Neuron (in vitro differentiated cells): ENCODE results near the gene LAMB1.

Experiments used
- H2AFZ ChIP-seq: one replicate; pipeline ENCODE4 v1.6.1; 2013; ENCODE audit warnings: low read depth, mild to moderate bottlenecking, inconsistent platforms, low read length, moderate library complexity
- H3K27me3 ChIP-seq: one replicate; pipeline ENCODE4 v1.6.1; 2013; ENCODE audit warnings: low read length; ENCODE audit not compliant: insufficient read depth
- H3K36me3 ChIP-seq: one replicate; pipeline ENCODE4 v1.6.1; 2013; ENCODE audit warnings: low read length; ENCODE audit not compliant: insufficient read depth
- H3K4me1 ChIP-seq: one replicate; pipeline ENCODE4 v1.6.1; 2013; ENCODE audit warnings: low read length; ENCODE audit not compliant: insufficient read depth
- H3K4me3 ChIP-seq: 2 replicates; pipeline ENCODE4 v1.5.1; 2013; ENCODE audit warnings: mild to moderate bottlenecking, low read length, moderate library complexity
- H3K9me3 ChIP-seq: one replicate; pipeline ENCODE4 v1.6.1; 2013; ENCODE audit warnings: low read length

LAMB1 gene

DNA sequence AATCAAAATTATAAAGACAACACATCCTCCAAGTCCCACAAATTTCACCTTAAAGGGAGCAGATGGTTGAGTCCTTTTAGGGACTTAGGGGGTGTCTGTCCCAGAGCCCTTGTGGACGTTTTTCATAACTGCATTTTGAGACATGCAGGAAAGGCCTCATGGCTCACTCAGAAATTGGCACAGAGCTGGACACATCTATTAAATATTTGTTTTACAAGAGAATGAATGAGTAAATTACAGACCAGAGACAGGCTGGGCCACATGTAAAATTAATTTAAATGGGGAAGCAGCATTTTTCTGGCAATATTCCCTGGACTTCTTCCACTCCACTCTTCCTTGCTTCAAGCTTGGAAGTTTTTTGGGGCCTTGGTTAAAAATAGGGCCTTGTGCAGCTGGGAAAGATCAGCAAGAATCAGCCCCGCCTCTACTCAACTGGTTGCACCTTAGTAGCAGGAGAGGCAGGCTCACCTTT lies 20.0 kb downstream of the LAMB1 start:
- H2AFZ ChIP-seq = no peak overlapping the region

DNA sequence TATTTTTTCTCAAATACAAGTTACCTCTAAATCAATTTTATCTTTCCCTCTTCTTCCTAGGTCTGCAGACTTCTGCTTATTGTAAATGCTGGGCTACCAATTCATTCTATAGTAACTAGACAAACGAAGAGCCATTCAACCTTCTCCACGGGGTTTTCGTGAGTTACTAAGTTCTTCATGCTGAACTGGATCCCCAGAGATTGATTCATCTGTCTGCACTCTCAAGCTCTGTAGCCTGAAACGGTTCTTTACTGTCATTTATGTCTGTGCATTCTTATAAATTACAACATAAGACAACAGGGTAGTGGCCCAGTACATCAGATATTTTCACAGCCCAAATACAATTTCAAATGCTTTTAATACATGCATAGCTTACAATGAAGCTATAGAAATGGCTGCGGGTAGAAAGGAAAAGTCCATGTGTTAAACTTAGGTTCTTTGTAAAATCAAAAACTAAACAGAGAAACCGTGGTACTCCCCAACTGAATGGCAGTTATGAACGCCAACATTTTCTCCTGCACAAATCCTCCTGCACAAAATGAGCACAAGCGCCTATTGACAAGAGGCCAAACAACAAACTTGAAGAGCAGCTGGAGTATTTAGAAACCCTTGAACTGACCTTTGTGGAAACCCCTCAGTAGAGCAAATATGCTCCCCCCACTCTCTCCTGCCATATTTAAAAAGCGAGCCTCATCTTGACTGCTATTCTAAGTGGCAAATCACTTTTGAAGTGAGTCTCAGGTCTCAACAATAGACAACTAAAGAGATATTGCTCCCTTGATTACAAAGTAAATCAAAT lies 20.7 kb downstream of the LAMB1 start:
- Histone ChIP-seq H3K36me3 (no peaks in the 10 kb centered on the region), H2AFZ (no peak overlapping the region), H3K27me3 (no peaks in the 10 kb centered on the region), H3K4me1 (peaks cover 5% of the 10 kb centered on the region), H3K4me3 (no peak overlapping the region), H3K9me3 (no peaks in the 10 kb centered on the region)

More for the DNA sequence above, 20.0 kb downstream of the LAMB1 start:
- H3K9me3 ChIP-seq = no peaks in the 10 kb centered on the region
- no peaks in the 10 kb centered on the region for H3K36me3 ChIP-seq
- H3K27me3 ChIP-seq = no peaks in the 10 kb centered on the region
- peaks cover 5% of the 10 kb centered on the region for H3K4me1 ChIP-seq
- no peak overlapping the region for H3K4me3 ChIP-seq

DNA sequence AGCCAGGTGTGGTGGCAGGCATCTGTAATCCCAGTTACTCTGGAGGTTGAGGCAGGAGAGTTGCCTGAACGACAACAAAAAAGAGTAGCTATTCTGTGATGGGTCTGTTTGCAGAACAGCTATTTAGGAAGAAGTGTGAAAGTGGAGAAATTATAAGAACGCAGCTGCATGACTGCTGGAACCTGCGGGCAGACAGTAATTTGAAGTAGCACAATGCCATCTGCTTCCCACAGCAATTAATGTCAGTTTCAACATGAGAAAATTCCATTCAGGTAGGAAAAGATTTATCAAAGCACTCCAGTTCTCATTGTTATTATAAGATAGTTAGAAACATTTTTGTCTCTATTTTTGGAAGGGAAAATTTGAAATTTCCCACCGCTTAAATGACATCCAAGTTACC lies 21.5 kb downstream of the LAMB1 start:
- no peak overlapping the region for H3K4me3 ChIP-seq
- H2AFZ ChIP-seq = no peak overlapping the region
- H3K27me3 ChIP-seq = no peaks in the 10 kb centered on the region
- H3K9me3 ChIP-seq = no peaks in the 10 kb centered on the region
- H3K4me1 ChIP-seq = peaks cover 5% of the 10 kb centered on the region
- no peaks in the 10 kb centered on the region for H3K36me3 ChIP-seq

DNA sequence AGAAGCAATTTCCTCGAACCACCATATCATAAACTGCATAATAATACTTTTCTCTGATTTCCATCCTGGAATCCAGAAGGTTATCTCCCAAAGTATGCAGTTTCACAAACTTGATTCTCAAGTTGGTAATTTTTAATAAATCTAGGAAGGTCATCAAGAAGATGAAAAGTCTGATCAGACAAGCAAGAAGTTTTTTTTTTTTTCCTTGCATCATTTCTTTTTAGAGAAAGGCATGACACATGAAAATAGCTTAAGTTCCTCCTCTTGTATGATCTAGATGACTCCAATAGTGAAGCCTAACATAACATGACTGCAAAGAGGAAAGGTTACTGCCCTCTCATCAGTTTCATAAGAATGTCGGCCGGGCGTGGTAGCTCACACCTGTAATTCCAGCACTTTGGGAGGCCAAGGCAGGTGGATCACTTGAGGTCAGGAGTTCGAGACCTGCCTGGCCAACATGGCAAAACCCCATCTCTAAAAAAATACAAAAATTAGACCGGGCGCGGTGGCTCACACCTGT lies 22.2 kb downstream of the LAMB1 start:
- H3K27me3 ChIP-seq = no peaks in the 10 kb centered on the region
- H3K9me3 ChIP-seq = no peaks in the 10 kb centered on the region
- H2AFZ ChIP-seq = no peak overlapping the region
- peaks cover 5% of the 10 kb centered on the region for H3K4me1 ChIP-seq
- no peak overlapping the region for H3K4me3 ChIP-seq
- H3K36me3 ChIP-seq = no peaks in the 10 kb centered on the region

DNA sequence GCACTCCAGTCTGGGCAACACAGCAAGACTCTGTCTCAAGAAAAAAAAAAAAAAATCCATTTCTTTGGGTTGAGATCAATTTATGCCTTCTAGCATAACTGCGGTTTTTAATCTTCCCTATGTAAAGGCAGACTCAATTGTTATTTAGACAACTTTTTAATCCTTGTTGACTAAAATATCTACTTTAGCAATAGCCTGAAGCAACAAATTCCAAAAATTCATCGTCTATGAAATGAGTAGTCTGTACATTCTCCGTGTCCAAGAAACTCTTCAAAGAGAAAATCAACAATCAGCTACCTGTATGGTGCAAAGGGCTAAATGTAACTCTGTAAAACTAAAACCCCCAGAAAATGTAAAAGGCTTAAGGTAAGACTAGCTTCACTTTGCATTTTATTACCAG lies 22.8 kb downstream of the LAMB1 start:
- no peaks in the 10 kb centered on the region for H3K27me3 ChIP-seq
- H3K4me3 ChIP-seq = no peak overlapping the region
- no peak overlapping the region for H2AFZ ChIP-seq
- no peaks in the 10 kb centered on the region for H3K9me3 ChIP-seq
- H3K4me1 ChIP-seq = peaks cover 5% of the 10 kb centered on the region
- H3K36me3 ChIP-seq = no peaks in the 10 kb centered on the region

DNA sequence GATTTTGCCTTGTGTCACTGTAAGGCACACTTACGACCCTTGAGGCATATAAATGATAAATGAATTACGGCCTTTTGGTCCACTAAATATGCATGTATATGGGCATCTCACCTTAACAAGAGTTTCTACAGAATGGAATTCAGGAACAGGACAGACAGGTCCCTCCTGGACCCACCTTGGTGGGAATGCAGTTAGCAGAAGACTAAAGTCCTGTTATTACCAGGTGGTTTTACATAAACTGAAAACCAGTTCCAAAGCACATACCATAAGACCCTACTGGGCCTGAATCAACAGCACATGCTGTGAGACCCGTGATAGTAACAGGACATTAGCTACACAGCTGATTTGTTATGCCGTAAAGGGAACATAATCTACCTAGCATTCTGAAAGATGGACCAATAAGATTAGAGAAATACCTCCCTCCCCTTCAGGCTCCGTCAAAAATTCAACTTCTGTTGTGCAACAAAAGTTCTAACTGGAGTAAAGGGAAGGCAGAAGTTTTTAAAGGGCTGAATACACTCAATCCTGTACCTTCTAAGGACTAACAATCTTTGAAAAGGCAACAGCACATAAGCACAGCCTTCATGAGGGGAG lies 24.0 kb downstream of the LAMB1 start:
- H3K4me1 ChIP-seq = peaks cover 5% of the 10 kb centered on the region
- H3K9me3 ChIP-seq = no peaks in the 10 kb centered on the region
- H3K4me3 ChIP-seq = no peak overlapping the region
- H3K36me3 ChIP-seq = no peaks in the 10 kb centered on the region
- H2AFZ ChIP-seq = no peak overlapping the region
- no peaks in the 10 kb centered on the region for H3K27me3 ChIP-seq

DNA sequence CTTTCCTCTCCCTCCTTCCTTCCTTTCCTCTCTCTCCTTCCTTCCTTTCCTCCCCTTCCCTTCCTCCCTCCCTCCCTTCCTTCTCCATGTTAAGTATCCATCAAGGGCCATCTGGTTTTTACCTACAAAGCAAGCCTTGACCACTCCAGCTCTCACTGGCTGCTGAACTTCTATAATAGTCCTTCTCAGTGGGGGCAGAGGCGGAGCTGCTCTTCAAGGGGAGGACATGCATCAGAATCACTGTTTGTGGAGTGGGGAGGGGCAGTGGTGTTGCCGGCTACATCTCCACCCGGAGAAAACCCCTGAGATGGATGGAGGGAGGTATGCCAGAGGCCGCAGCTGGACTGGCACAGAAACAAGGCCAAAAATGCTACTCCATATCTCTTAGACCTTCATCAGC lies 25.9 kb downstream of the LAMB1 start:
- H3K4me3 ChIP-seq = no peak overlapping the region
- H3K4me1 ChIP-seq = no peaks in the 10 kb centered on the region
- H2AFZ ChIP-seq = no peak overlapping the region
- H3K36me3 ChIP-seq = no peaks in the 10 kb centered on the region
- no peaks in the 10 kb centered on the region for H3K9me3 ChIP-seq
- H3K27me3 ChIP-seq = no peaks in the 10 kb centered on the region

DNA sequence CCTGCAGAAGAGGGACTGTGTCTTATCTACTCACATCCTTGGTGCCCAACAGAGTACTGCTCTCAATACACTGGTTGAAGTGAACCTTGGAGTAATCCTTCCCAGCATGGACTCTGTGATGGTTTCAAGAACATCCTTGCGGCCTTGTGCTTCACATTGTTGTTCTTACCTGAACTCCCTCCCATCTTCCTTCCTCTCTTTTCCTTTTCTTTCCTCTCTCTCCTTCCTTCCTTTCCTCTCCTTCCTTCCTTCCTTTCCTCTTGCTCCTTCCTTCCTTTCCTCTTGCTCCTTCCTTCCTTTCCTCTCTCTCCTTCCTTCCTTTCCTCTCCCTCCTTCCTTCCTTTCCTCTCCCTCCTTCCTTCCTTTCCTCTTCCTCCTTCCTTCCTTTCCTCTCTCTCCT lies 26.3 kb downstream of the LAMB1 start:
- H3K9me3 ChIP-seq = no peaks in the 10 kb centered on the region
- no peak overlapping the region for H2AFZ ChIP-seq
- no peaks in the 10 kb centered on the region for H3K27me3 ChIP-seq
- no peak overlapping the region for H3K4me3 ChIP-seq
- no peaks in the 10 kb centered on the region for H3K36me3 ChIP-seq
- H3K4me1 ChIP-seq = no peaks in the 10 kb centered on the region

DNA sequence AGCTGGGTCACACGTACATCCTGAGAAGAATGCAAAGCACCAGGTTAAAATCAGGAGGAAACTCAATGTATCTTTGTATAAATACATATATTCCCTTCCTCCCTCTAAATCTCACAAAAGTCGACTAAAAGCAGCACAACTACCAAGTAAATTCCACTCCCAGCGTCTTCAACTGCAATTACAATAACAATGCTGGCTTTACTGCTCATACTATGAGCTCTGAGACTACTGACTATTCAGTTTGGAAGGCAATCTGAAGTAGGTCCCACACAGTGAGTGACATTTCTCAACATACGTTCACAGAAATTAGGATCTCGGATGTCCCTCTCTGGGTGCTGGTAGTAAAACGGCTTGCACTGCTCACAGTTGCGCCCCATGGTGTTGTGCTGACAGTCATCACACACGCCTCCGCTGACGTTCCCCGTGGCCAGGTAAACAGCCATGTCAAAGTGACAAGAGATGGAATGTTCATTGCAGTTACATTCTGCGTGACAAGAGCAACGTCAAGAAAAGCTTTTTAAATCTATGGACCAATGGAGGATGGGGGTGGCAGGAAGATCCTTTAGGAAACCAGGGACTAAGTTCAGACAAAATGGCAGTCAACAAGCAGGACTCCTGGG lies 27.5 kb downstream of the LAMB1 start:
- no peaks in the 10 kb centered on the region for H3K27me3 ChIP-seq
- H3K4me1 ChIP-seq = peaks cover 2% of the 10 kb centered on the region
- H3K4me3 ChIP-seq = no peak overlapping the region
- no peaks in the 10 kb centered on the region for H3K36me3 ChIP-seq
- H3K9me3 ChIP-seq = no peaks in the 10 kb centered on the region
- H2AFZ ChIP-seq = no peak overlapping the region

DNA sequence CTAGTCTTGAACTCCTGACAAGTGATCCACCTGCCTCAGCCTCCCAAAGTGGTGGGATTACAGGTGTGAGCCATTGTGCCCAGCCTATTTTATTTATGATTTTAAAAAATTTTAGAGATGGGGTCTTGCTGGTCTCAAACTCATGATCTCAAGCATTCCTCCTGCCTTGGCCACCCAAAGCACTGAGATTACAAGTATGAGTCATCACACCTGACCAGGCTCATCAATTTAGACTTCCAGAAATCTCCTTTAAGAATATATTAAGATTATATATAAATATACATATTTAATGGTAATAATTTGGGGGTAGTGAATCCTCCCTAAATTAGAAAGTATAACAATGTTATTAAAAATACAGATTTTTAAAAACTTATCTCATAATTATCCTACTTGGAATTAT lies 29.1 kb downstream of the LAMB1 start:
- no peaks in the 10 kb centered on the region for H3K36me3 ChIP-seq
- peaks cover 2% of the 10 kb centered on the region for H3K4me1 ChIP-seq
- no peak overlapping the region for H2AFZ ChIP-seq
- no peaks in the 10 kb centered on the region for H3K9me3 ChIP-seq
- no peaks in the 10 kb centered on the region for H3K27me3 ChIP-seq
- H3K4me3 ChIP-seq = no peak overlapping the region

DNA sequence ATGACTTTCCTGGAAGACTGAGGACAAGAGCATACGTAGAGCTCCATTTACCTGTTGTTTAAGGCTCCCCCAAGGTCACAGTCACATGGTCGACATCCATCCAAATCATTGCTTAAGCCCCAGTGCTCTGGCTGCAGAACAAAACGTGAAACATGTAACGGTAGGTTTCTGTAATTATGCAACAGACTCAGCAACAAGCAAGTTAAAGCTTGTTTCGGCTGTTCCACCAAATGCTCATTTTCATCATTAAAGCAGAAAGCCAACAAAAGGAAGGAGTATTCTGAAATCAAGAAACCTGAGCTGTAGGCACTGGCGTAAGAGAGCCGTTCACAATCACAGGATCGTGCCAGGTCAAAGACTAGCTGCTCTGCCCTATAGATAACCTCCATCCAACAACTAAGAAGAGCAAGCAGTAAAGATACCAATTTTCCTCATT lies 30.0 kb downstream of the LAMB1 start:
- no peaks in the 10 kb centered on the region for H3K27me3 ChIP-seq
- H3K4me3 ChIP-seq = no peak overlapping the region
- H3K9me3 ChIP-seq = no peaks in the 10 kb centered on the region
- peaks cover 2% of the 10 kb centered on the region for H3K4me1 ChIP-seq
- H3K36me3 ChIP-seq = no peaks in the 10 kb centered on the region
- no peak overlapping the region for H2AFZ ChIP-seq

DNA sequence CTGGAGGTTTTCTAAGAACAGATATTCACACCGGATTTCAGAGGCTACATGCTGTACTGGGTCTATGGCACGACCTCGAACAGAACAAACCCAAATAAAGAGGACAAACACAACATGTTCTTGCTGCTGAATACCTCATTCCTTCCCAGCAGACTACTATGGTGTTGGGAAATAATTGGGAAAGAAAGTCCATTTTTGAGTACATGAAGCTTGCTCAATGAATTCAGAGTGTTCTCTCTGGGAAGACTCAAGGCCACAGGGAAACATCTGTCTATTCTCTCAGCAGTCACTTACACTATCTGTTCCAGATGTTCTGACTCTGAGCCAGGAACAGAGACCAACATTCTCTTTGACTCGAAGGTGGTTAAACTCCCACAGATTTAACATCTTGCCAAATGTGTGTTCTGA lies 30.9 kb downstream of the LAMB1 start:
- Histone ChIP-seq H3K36me3 (no peaks in the 10 kb centered on the region), H3K9me3 (no peaks in the 10 kb centered on the region), H3K4me3 (no peak overlapping the region), H2AFZ (no peak overlapping the region), H3K4me1 (peaks cover 5% of the 10 kb centered on the region), H3K27me3 (no peaks in the 10 kb centered on the region)

DNA sequence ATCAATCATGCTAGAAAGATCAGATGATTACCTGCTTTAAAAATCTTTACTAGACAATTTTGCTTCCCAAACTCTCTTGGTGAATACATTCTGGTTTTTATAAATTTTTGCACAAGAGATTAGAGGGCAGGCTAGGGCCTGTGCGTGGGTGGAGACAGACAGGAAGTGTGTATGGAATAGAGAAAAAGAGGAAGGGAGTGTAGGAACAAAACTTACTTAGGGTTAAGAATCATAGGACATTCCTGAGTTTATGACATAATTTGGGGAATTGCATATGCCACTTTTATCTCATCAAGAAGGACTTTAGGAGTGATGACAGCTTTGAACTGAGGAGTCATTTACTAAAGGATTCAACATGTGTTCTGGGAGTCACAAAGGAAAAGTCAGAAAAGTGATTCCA lies 31.3 kb downstream of the LAMB1 start:
- Histone ChIP-seq H3K4me1 (peaks cover 10% of the 10 kb centered on the region), H3K27me3 (no peaks in the 10 kb centered on the region), H3K36me3 (no peaks in the 10 kb centered on the region), H3K9me3 (no peaks in the 10 kb centered on the region), H2AFZ (no peak overlapping the region), H3K4me3 (no peak overlapping the region)
